ENCODE data around the gene CUL4B.
A peak's percentile ranks its signal among the peaks of the same experiment; 100 is the strongest.
"Not testable (repeated sequence)": the region's sequence is repeated elsewhere in the genome, so short reads cannot be mapped to it uniquely, and the experiment has no call there.

The CUL4B gene

DNA sequence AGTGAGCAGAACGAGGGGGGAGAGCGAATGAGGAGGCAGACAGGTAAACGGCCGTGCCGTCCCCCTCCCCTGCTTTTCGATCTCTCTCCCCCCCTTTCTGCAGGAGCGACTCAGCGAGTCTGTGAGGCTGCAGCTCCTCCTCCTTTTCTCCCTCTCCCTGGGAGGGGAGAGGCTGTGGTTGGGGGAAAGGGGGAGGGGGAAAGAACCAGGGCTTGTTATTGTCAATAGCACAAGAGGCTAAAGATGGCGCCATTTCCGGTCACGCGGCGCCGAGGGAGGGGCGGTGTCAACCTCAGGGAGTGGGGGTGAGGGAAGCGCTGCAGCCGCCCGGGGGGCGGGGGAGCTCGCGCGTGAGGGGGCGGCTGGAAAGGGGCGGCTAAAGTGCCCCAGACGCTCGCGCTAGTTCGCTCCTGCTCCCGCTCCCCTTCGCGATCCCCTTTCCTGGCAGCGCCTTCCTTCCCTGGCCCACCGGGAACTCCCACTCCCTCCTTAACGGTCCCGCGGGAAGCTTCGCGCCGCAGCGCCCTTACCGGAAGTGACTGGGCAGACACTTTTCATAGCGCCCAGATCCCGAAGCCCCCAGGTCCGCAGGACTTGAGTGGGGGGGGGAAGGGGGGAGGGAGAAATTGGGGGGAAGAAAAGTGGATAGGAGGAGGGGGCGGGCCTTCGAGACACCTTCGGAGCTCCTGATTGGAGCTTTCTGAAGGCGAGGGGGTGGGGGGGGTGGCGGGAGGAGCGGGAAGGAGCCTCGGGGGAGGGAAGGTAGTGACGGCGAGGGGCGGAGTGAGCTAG is at the start of gene CUL4B:
TSS of gene CUL4B (minus strand) at position 121 of the 792 bp plus-strand sequence. CDS start 324 bp downstream, outside the sequence.
- DNase-seq (ENCODE audit: low read depth): peak; percentile 95
- TF ChIP-seq CTCF (IDR thresholded peaks at IDR 0.05; ENCODE audit: insufficient read depth, low read depth, low read length, missing control alignments): no peak
- H3K4me3 ChIP-seq (ENCODE audit: low read depth, low read length): peak within 1 kb of the TSS; percentile 87

DNA sequence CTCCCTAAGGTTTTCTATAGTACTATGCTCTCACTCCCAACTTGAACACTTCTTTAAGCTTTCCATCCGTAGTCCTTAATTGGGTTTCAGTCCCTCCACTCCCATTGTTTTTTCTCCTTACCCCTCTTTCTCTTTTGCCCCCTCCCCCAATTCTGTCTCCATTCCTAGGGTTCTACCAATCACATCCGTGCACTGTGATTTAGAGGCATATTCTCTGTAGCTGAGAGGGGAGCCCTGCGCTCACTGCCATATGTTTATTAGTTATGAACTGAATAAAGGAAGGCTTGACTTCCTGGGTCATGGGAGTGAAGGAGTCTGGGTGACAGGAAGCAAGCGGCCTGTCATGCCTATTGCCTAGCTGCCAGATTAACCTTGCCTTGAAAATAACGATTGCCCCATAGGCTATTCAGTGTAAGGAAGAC is 43.6 kb upstream of the CUL4B start:
- peak overlapping the region; percentile 93 for H3K4me3 ChIP-seq (ENCODE audit: low read depth, low read length)
- TF ChIP-seq CTCF (IDR thresholded peaks at IDR 0.05; ENCODE audit: insufficient read depth, low read depth, low read length, missing control alignments): no peak
- peak; percentile 65 for DNase-seq (ENCODE audit: low read depth)

GRCh38 chrX:120603707-120604360 is 43.1 kb upstream of the CUL4B start, which contains the start of gene MCTS1:
Gene MCTS1 (plus strand): TSS chrX:120604101. CDS start chrX:120604237, 136 bp downstream.
- H3K4me3 ChIP-seq (ENCODE audit: low read depth, low read length): peak within 1 kb of the TSS; percentile 93
- DNase-seq (ENCODE audit: low read depth): peak; percentile 93
- no peak for TF ChIP-seq CTCF (IDR thresholded peaks at IDR 0.05; ENCODE audit: insufficient read depth, low read depth, low read length, missing control alignments)

GRCh38 chrX:120585702-120586101 is 24.9 kb upstream of the CUL4B start:
- no peak overlapping the region for H3K4me3 ChIP-seq (ENCODE audit: low read depth, low read length)
- DNase-seq (ENCODE audit: low read depth): no peak
- TF ChIP-seq CTCF (IDR thresholded peaks at IDR 0.05; ENCODE audit: insufficient read depth, low read depth, low read length, missing control alignments): no peak

DNA sequence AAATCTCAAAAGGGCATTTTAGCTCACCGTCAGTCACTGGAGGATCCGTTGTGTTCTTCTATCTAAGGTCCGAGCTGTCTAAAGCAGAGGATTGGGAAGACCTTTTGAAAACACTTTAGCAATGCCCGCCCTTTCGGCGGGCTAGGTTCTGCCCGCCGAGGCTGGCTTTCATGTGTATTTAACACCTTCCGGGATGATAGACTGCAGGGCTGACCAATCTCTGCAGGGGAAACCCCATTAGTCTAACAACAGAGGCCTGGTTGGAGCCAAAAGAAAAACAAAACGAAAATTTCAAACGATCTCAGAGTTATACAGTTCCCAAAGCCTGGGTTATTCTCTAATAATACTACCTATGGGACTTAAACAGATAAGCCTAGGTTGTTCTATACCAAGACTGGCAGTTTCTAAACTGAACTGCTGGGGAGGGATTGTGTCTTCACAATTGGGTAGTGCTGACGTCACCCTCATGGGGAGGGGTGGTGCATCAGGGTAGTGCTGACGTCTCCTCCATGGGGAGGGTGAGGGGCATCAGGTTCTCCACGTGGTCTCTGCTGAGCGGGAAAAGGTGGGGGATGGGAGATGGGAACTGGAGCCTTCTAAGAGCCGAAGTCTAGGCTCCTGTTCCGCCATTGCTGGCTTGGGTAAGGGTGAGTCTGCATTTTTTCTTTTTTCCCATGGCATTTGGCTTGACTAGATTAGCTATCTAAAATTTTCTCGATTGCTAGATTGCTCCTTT is 14.8 kb upstream of the CUL4B start:
- no peak overlapping the region for H3K4me3 ChIP-seq (ENCODE audit: low read depth, low read length)
- TF ChIP-seq CTCF (IDR thresholded peaks at IDR 0.05; ENCODE audit: insufficient read depth, low read depth, low read length, missing control alignments): no peak
- no peak for DNase-seq (ENCODE audit: low read depth)

- not testable (repeated sequence) for H3K4me3 ChIP-seq (ENCODE audit: low read depth, low read length); DNase-seq (ENCODE audit: low read depth)
Measured at GRCh38 chrX:120573806-120574205, 13.0 kb upstream of the CUL4B start.
